Measurements from ENCODE around the gene CENPC.

CENPC gene

GRCh38 chr4:67512501-67512900 is 32.8 kb downstream of the CENPC start:
- no peak overlapping the region for H3K4me3 Mint-ChIP-seq
- no peaks in the 10 kb centered on the region for H3K27me3 Mint-ChIP-seq
- DNase-seq (ENCODE audit: low spot score in 2 of 2) (no peak), ATAC-seq (replicated peaks; ENCODE audit: extremely low read depth, poor library complexity, severe bottlenecking) (no peak)
- H3K27ac Mint-ChIP-seq (ENCODE audit: low read depth), result no peak overlapping the region
- no peaks in the 10 kb centered on the region for H3K9me3 Mint-ChIP-seq
- peaks cover 48% of the 10 kb centered on the region for H3K36me3 Mint-ChIP-seq (ENCODE audit: insufficient read depth)
- peaks cover 38% of the 10 kb centered on the region for H3K4me1 Mint-ChIP-seq

- ATAC-seq (replicated peaks; ENCODE audit: extremely low read depth, poor library complexity, severe bottlenecking) (no peak), DNase-seq (ENCODE audit: low spot score in 2 of 2) (no peak)
- Mint-ChIP-seq H3K4me3 (no peak overlapping the region), H3K9me3 (no peaks in the 10 kb centered on the region), H3K27me3 (no peaks in the 10 kb centered on the region), H3K27ac (ENCODE audit: low read depth) (no peak overlapping the region), H3K36me3 (ENCODE audit: insufficient read depth) (peaks cover 46% of the 10 kb centered on the region), H3K4me1 (peaks cover 28% of the 10 kb centered on the region)
Observed at GRCh38 chr4:67500373-67500772, 44.9 kb downstream of the CENPC start.

GRCh38 chr4:67499799-67500198 is 45.5 kb downstream of the CENPC start:
- Mint-ChIP-seq H3K4me3 (no peak overlapping the region), H3K27me3 (no peaks in the 10 kb centered on the region), H3K27ac (ENCODE audit: low read depth) (peak overlapping the region; percentile 22), H3K4me1 (peaks cover 32% of the 10 kb centered on the region), H3K36me3 (ENCODE audit: insufficient read depth) (peaks cover 47% of the 10 kb centered on the region), H3K9me3 (no peaks in the 10 kb centered on the region)
- ATAC-seq (replicated peaks; ENCODE audit: extremely low read depth, poor library complexity, severe bottlenecking), result no peak
- DNase-seq (ENCODE audit: low spot score in 2 of 2), result no peak

GRCh38 chr4:67483868-67484602 is 61.3 kb downstream of the CENPC start:
- Mint-ChIP-seq H3K27ac (ENCODE audit: low read depth) (no peak overlapping the region), H3K36me3 (ENCODE audit: insufficient read depth) (peaks cover 32% of the 10 kb centered on the region), H3K9me3 (no peaks in the 10 kb centered on the region), H3K4me3 (no peak overlapping the region), H3K4me1 (peaks cover 25% of the 10 kb centered on the region), H3K27me3 (no peaks in the 10 kb centered on the region)
- DNase-seq (ENCODE audit: low spot score in 2 of 2) (no peak), ATAC-seq (replicated peaks; ENCODE audit: extremely low read depth, poor library complexity, severe bottlenecking) (no peak)

GRCh38 chr4:67480810-67481209 is 64.5 kb downstream of the CENPC start:
- no peak overlapping the region for H3K27ac Mint-ChIP-seq (ENCODE audit: low read depth)
- peaks cover 36% of the 10 kb centered on the region for H3K36me3 Mint-ChIP-seq (ENCODE audit: insufficient read depth)
- H3K4me3 Mint-ChIP-seq, result no peak overlapping the region

GRCh38 chr4:67475155-67475554 is 70.1 kb downstream of the CENPC start:
- Mint-ChIP-seq H3K27ac (ENCODE audit: low read depth) (no peak overlapping the region), H3K9me3 (peaks cover 11% of the 10 kb centered on the region), H3K27me3 (no peaks in the 10 kb centered on the region), H3K4me3 (no peak overlapping the region), H3K4me1 (peaks cover 16% of the 10 kb centered on the region), H3K36me3 (ENCODE audit: insufficient read depth) (peaks cover 38% of the 10 kb centered on the region)
- DNase-seq (ENCODE audit: low spot score in 2 of 2), result no peak
- ATAC-seq (replicated peaks; ENCODE audit: extremely low read depth, poor library complexity, severe bottlenecking), result no peak

More at GRCh38 chr4:67480810-67481209, 64.5 kb downstream of the CENPC start:
- H3K9me3 Mint-ChIP-seq, result peaks cover 11% of the 10 kb centered on the region
- H3K4me1 Mint-ChIP-seq, result peaks cover 32% of the 10 kb centered on the region
- no peak for DNase-seq (ENCODE audit: low spot score in 2 of 2)
- H3K27me3 Mint-ChIP-seq, result no peaks in the 10 kb centered on the region
- ATAC-seq (replicated peaks; ENCODE audit: extremely low read depth, poor library complexity, severe bottlenecking), result no peak

- Mint-ChIP-seq H3K4me3 (no peak overlapping the region), H3K9me3 (no peaks in the 10 kb centered on the region), H3K27ac (ENCODE audit: low read depth) (no peak overlapping the region), H3K4me1 (no peaks in the 10 kb centered on the region), H3K36me3 (ENCODE audit: insufficient read depth) (peaks cover 25% of the 10 kb centered on the region), H3K27me3 (no peaks in the 10 kb centered on the region)
- ATAC-seq (replicated peaks; ENCODE audit: extremely low read depth, poor library complexity, severe bottlenecking) (no peak), DNase-seq (ENCODE audit: low spot score in 2 of 2) (no peak)
Observed at GRCh38 chr4:67470871-67471270, 74.4 kb downstream of the CENPC start.

- no peak overlapping the region for H3K4me3 Mint-ChIP-seq
- no peaks in the 10 kb centered on the region for H3K9me3 Mint-ChIP-seq
- H3K27ac Mint-ChIP-seq (ENCODE audit: low read depth), result no peak overlapping the region
- ATAC-seq (replicated peaks; ENCODE audit: extremely low read depth, poor library complexity, severe bottlenecking) (no peak), DNase-seq (ENCODE audit: low spot score in 2 of 2) (no peak)
- no peaks in the 10 kb centered on the region for H3K4me1 Mint-ChIP-seq
- peaks cover 18% of the 10 kb centered on the region for H3K36me3 Mint-ChIP-seq (ENCODE audit: insufficient read depth)
- H3K27me3 Mint-ChIP-seq, result no peaks in the 10 kb centered on the region
Observed at GRCh38 chr4:67468830-67469229, 76.5 kb downstream of the CENPC start.

GRCh38 chr4:67466751-67467150 is 78.6 kb downstream of the CENPC start:
- H3K4me1 Mint-ChIP-seq, result no peaks in the 10 kb centered on the region
- no peak overlapping the region for H3K27ac Mint-ChIP-seq (ENCODE audit: low read depth)
- DNase-seq (ENCODE audit: low spot score in 2 of 2) (no peak), ATAC-seq (replicated peaks; ENCODE audit: extremely low read depth, poor library complexity, severe bottlenecking) (no peak)
- no peak overlapping the region for H3K4me3 Mint-ChIP-seq
- H3K27me3 Mint-ChIP-seq, result no peaks in the 10 kb centered on the region
- no peaks in the 10 kb centered on the region for H3K9me3 Mint-ChIP-seq
- peaks cover 10% of the 10 kb centered on the region for H3K36me3 Mint-ChIP-seq (ENCODE audit: insufficient read depth)

- Mint-ChIP-seq H3K4me1 (no peaks in the 10 kb centered on the region), H3K27ac (ENCODE audit: low read depth) (no peak overlapping the region), H3K27me3 (no peaks in the 10 kb centered on the region), H3K4me3 (no peak overlapping the region), H3K36me3 (ENCODE audit: insufficient read depth) (peaks cover 3% of the 10 kb centered on the region), H3K9me3 (no peaks in the 10 kb centered on the region)
- no peak for ATAC-seq (replicated peaks; ENCODE audit: extremely low read depth, poor library complexity, severe bottlenecking)
- DNase-seq (ENCODE audit: low spot score in 2 of 2), result no peak
Observed at GRCh38 chr4:67465763-67466052, 79.6 kb downstream of the CENPC start.

GRCh38 chr4:67465032-67465762 is 80.1 kb downstream of the CENPC start:
- Mint-ChIP-seq H3K4me3 (no peak overlapping the region), H3K27me3 (no peaks in the 10 kb centered on the region), H3K4me1 (no peaks in the 10 kb centered on the region), H3K9me3 (no peaks in the 10 kb centered on the region), H3K36me3 (ENCODE audit: insufficient read depth) (peaks cover 2% of the 10 kb centered on the region), H3K27ac (ENCODE audit: low read depth) (no peak overlapping the region)
- no peak for ATAC-seq (replicated peaks; ENCODE audit: extremely low read depth, poor library complexity, severe bottlenecking)
- DNase-seq (ENCODE audit: low spot score in 2 of 2), result no peak

GRCh38 chr4:67460574-67460973 is 84.7 kb downstream of the CENPC start:
- Mint-ChIP-seq H3K9me3 (no peaks in the 10 kb centered on the region), H3K27ac (ENCODE audit: low read depth) (no peak overlapping the region), H3K4me1 (no peaks in the 10 kb centered on the region), H3K27me3 (no peaks in the 10 kb centered on the region), H3K36me3 (ENCODE audit: insufficient read depth) (peaks cover 4% of the 10 kb centered on the region), H3K4me3 (no peak overlapping the region)
- no peak for DNase-seq (ENCODE audit: low spot score in 2 of 2)
- no peak for ATAC-seq (replicated peaks; ENCODE audit: extremely low read depth, poor library complexity, severe bottlenecking)

- H3K4me3 Mint-ChIP-seq, result no peak overlapping the region
- H3K36me3 Mint-ChIP-seq (ENCODE audit: insufficient read depth), result peaks cover 7% of the 10 kb centered on the region
- no peaks in the 10 kb centered on the region for H3K27me3 Mint-ChIP-seq
- no peaks in the 10 kb centered on the region for H3K9me3 Mint-ChIP-seq
- H3K4me1 Mint-ChIP-seq, result no peaks in the 10 kb centered on the region
- no peak overlapping the region for H3K27ac Mint-ChIP-seq (ENCODE audit: low read depth)
- DNase-seq (ENCODE audit: low spot score in 2 of 2) (no peak), ATAC-seq (replicated peaks; ENCODE audit: extremely low read depth, poor library complexity, severe bottlenecking) (no peak)
Observed at GRCh38 chr4:67459164-67459563, 86.1 kb downstream of the CENPC start.
